Measurements from ENCODE around the gene RBMS3. TPM values are rescaled to one million over a fixed set of nuclear protein-coding genes. Genes with fewer than 3 reads are reported as not detected.

RBMS3 gene
- total RNA-seq, 4 donors from 2014 or later, result 51.5 to 76.0 (median 66.6) TPM

DNA sequence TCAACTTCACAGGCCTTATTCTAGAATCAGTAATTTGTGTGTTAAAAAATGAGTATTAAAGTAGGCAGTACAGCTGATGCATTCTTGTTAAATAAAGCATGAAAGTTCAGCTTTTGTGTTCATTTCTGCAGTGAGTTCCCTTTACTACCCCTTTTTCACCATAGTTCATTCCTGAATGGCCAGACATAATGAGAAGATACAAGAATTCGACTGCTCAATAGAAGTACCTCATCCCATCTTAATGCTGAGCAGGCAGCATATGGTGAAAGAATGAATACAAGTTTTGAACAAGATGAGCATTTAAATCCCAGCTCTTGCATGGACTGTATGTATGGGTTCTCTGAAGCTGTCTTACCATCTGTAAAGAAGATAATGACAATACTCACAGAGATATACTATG, 677.9 kb downstream of the RBMS3 start:
- Histone ChIP-seq H3K27me3 (no peaks in the 10 kb centered on the region), H3K9me3 (no peaks in the 10 kb centered on the region), H3K4me3 (no peak overlapping the region), H3K27ac (no peak overlapping the region), H3K4me1 (peaks cover 0 to 7% (median 0%) of the 10 kb centered on the region in 3 donors), H3K36me3 (peaks cover 0 to 16% of the 10 kb centered on the region in 2 donors)
- WGBS, 2 donors (ENCODE audit: low coverage in 1 of 2), result 100% methylated on average over 1 of the region's 1 CpG; no CpG with 5 or more reads in 1 of the 2 donors
- TF ChIP-seq EP300 (IDR thresholded peaks at IDR 0.05) (no peak), POLR2A (IDR thresholded peaks at IDR 0.05) (no peak), POLR2AphosphoS5 (IDR thresholded peaks at IDR 0.05) (no peak)
- TF ChIP-seq, protein P1, sequence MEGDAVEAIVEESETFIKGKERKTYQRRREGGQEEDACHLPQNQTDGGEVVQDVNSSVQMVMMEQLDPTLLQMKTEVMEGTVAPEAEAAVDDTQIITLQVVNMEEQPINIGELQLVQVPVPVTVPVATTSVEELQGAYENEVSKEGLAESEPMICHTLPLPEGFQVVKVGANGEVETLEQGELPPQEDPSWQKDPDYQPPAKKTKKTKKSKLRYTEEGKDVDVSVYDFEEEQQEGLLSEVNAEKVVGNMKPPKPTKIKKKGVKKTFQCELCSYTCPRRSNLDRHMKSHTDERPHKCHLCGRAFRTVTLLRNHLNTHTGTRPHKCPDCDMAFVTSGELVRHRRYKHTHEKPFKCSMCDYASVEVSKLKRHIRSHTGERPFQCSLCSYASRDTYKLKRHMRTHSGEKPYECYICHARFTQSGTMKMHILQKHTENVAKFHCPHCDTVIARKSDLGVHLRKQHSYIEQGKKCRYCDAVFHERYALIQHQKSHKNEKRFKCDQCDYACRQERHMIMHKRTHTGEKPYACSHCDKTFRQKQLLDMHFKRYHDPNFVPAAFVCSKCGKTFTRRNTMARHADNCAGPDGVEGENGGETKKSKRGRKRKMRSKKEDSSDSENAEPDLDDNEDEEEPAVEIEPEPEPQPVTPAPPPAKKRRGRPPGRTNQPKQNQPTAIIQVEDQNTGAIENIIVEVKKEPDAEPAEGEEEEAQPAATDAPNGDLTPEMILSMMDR (IDR thresholded peaks at IDR 0.05), result no peak
- ATAC-seq, result no peak

DNA sequence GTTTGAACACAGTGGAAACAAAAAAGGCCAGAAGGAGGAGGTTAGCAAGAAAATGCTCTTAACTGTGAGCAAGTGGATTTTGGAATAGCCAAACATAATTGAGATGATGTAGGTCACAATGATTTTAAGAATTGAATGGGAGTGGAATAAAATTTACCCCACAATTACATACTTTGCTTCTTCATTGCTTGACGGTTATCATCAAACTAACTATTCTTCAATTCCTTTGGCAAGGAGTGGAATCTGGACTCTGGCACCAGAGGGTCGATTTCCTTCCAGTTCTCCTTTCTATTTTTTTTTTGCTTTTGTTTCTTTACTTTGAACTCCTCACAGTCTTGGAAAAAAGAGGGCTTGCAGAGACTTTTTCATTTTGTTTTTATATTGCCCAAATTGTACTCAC, 691.0 kb downstream of the RBMS3 start:
- TF ChIP-seq POLR2AphosphoS5 (IDR thresholded peaks at IDR 0.05) (no peak), EP300 (IDR thresholded peaks at IDR 0.05) (no peak), POLR2A (IDR thresholded peaks at IDR 0.05) (no peak)
- TF ChIP-seq, protein P1 (IDR thresholded peaks at IDR 0.05), result no peak
- Histone ChIP-seq H3K27me3 (no peaks in the 10 kb centered on the region), H3K36me3 (no peaks in the 10 kb centered on the region), H3K4me3 (no peak overlapping the region), H3K9me3 (no peaks in the 10 kb centered on the region), H3K27ac (no peak overlapping the region), H3K4me1 (no peaks in the 10 kb centered on the region)
- ATAC-seq, result no peak
- WGBS, 2 donors (ENCODE audit: low coverage in 1 of 2), result 24 to 40% methylated on average over 2 of the region's 2 CpGs

DNA sequence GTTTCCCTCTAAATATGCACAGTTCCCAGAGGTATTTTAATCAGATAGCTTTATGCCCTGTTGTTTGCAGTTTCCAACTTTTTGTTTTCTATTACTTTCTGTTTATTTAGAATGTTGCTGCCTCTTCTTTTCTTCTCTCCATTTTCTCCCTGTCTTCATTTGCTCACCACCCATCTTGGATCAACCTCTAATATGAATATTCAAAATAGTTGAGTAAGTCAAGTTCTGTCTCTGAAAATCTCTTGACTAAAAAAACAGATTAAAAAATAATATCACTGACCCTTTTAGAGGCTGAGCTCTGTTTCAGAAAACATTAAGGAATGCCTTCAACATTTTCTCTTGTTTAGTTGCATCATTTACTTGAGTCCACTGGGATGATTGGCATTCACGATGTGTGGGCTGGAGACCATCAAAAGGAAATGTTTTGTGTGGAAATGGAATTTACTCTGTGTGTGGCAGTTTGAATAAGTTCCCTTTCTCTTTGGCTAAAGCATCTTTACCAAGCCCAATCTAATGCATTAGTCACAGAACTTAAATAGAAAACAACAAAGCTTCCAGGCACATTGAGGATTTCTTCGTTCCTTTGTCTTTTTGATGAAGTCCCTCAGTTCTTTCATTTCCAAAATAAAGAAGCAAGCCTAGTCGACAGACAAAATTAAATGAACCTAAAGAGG, 691.6 kb downstream of the RBMS3 start:
- 28 to 30% methylated on average over 3 of the region's 3 CpGs for WGBS, 2 donors (ENCODE audit: low coverage in 1 of 2)
- no peaks in the 10 kb centered on the region for H3K27me3 ChIP-seq
- TF ChIP-seq POLR2AphosphoS5 (IDR thresholded peaks at IDR 0.05), result no peak
- TF ChIP-seq, protein P1 (IDR thresholded peaks at IDR 0.05), result no peak
- TF ChIP-seq EP300 (IDR thresholded peaks at IDR 0.05), result no peak
- no peak for TF ChIP-seq POLR2A (IDR thresholded peaks at IDR 0.05)
- no peak overlapping the region for H3K27ac ChIP-seq
- ATAC-seq, result peak; percentile 66
- no peaks in the 10 kb centered on the region for H3K36me3 ChIP-seq
- no peak overlapping the region for H3K4me3 ChIP-seq
- H3K9me3 ChIP-seq, result no peaks in the 10 kb centered on the region
- no peaks in the 10 kb centered on the region for H3K4me1 ChIP-seq

DNA sequence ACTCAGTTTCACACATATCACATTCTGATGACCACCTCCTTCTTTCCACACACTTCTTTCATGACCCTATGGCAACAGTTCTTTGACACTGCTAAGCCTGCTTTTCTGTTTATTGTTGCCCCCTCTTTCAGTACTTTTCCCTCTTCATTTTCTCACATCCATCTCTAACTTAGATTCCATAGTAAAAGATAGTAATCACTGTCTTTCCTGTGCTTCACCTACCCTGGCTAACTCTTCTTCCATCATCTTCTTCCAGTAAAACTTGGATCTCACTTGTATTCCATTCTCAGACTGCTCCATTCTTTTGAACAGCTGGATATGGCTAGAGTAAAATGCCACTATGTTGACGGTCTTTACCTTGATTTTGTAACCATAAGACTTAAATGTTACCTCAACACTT, 692.9 kb downstream of the RBMS3 start:
- Histone ChIP-seq H3K36me3 (no peaks in the 10 kb centered on the region), H3K4me1 (no peaks in the 10 kb centered on the region), H3K4me3 (no peak overlapping the region), H3K9me3 (no peaks in the 10 kb centered on the region), H3K27me3 (no peaks in the 10 kb centered on the region), H3K27ac (no peak overlapping the region)
- TF ChIP-seq POLR2AphosphoS5 (IDR thresholded peaks at IDR 0.05) (no peak), EP300 (IDR thresholded peaks at IDR 0.05) (no peak), POLR2A (IDR thresholded peaks at IDR 0.05) (no peak)
- TF ChIP-seq, protein P1 (IDR thresholded peaks at IDR 0.05), result no peak
- ATAC-seq, result no peak
- WGBS, 2 donors (ENCODE audit: low coverage in 1 of 2), result 100% methylated on average over 1 of the region's 1 CpG; no CpG with 5 or more reads in 1 of the 2 donors

DNA sequence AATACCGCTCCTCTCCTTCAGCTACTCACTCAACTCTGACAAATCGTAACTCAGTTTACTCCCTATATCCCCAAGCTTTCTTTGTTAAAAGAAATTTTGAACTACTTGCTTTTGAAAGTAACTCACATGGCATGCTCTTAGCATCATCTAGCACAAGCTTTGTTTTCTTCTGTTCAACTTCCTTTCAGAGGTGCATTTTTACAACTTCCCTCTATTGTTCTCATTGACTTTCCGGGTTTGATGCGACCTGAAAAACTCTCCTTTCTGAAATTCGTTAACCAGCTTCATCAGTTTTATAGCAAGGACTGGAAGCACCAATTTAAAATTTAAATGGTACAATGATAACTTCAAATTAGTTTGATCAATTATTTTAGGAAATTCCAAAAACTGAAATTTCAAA, 696.0 kb downstream of the RBMS3 start:
- no peak for ATAC-seq

More for the DNA sequence above, 696.0 kb downstream of the RBMS3 start:
- no peaks in the 10 kb centered on the region for H3K36me3 ChIP-seq
- TF ChIP-seq POLR2AphosphoS5 (IDR thresholded peaks at IDR 0.05), result no peak
- TF ChIP-seq, protein P1 (IDR thresholded peaks at IDR 0.05), result no peak
- no peak for TF ChIP-seq EP300 (IDR thresholded peaks at IDR 0.05)
- no peak for TF ChIP-seq POLR2A (IDR thresholded peaks at IDR 0.05)
- no peaks in the 10 kb centered on the region for H3K27me3 ChIP-seq
- no peak overlapping the region for H3K4me3 ChIP-seq
- no peak overlapping the region for H3K27ac ChIP-seq
- peaks cover 0 to under 1% (median 0%) of the 10 kb centered on the region in 3 donors for H3K9me3 ChIP-seq
- 83 to 88% methylated on average over 5 of the region's 5 CpGs for WGBS, 2 donors (ENCODE audit: low coverage in 1 of 2)
- no peaks in the 10 kb centered on the region for H3K4me1 ChIP-seq
